ENCODE data around the gene CIITA.

CIITA gene

DNA sequence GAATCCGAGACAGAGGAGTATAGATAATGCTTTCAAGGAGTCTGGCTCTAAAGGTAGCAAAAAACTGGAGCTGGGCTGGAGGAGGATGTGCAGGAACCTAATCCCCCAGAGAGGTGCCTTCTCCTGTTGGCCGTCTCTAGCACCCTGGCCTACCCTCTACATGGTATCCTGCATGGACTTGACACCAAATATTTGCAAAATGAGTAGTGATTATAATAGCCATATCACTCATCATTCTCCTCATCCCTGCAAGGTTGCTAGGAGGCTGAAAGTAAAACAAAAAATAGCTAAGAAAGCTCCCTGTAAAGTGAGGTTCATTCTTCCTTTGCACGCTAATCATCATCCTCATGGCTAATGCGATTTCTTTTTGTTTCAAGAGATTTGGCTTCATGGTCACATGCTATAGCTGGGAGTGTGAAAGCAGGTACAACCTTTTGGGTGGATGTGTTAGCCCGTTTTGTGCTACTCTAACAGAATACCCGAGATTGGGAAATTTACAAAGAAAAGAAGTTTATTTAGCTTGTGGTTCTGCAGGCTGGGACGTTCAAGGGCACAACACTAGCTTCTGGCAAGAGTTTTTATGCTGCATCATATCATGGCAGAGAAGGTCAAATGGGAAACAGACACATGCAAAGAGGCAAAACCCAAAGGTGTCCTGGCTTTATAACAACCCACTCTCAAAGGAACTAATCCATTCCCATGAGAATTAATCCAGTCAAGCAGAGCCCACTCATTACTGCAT lies 27.1 kb upstream of the CIITA start:
- DNase-seq (ENCODE audit: low read depth), result no peak

DNA sequence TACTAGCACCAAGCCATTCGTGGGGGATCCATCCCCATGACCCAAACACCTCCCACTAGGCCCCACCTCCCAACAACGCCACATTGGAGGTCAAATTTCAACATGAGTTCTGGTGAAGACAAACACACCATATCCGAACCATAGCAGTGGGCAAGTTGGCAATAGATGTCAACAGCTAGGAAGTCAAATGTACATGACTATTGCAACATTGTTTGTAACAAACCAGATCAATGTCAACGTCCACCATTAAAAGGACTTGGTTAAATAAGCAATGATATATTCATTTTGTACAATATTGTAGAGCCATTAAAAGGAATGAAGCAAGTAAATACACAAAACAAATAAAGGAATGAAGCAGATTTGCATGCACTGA lies 26.5 kb upstream of the CIITA start:
- DNase-seq (ENCODE audit: low read depth), result no peak

DNA sequence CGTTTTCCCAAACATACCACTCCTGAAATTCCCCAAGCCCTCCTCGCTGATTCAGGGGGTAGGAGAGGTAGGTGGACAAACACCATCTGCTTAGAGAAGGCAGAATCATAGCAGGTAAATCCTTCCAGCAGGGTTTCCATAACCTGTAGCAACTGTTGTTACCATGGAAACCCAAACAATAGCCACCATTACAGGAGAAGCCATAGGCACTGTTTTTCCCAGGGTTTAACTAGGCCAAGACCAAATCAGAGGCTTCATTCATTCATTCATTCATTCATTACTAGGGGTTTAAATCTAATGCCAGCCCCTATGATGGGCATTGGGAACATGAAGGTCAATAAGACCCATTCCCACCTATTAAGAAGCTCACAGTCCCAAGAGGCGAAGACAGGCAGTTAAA lies 25.5 kb upstream of the CIITA start:
- no peak for DNase-seq (ENCODE audit: low read depth)

DNA sequence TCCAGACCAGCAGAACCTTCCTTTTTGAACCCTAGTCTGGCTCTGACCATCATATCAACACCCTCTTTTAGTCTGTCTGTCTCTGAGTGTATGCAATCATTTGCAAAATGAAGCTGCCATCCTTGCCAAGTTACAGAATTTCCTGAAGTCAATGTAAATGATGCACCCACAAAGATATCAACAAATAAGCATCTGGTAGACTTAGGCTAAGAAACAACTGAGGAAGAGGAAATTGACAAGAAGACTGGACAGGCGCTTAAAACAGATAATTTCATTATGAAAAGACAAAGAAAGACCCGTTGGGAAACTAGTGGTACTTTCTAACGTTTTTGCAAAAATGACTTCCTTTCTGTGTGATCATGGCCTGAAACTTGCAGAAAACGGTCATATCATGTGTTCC lies 24.7 kb upstream of the CIITA start:
- DNase-seq (ENCODE audit: low read depth), result no peak

DNA sequence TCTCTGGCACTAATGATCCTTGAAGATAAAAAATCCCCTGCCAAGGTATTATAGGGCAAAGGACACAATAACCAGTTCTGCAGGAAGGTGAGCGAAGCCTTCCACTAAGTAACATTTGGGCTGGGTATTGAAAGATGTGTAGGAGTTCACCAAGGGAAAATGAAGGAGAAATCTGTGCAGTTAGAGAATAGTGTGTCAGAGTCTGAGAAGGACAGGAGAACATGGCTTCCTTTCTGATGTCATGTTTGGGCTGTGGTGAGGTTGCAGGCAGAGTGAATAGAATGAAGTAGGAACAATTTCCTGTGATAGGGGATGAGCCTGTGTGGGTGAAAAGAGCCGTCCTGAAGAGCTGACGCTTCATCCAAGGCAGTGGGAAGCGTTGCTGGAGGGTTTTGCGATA lies 24.1 kb upstream of the CIITA start:
- DNase-seq (ENCODE audit: low read depth), result no peak

DNA sequence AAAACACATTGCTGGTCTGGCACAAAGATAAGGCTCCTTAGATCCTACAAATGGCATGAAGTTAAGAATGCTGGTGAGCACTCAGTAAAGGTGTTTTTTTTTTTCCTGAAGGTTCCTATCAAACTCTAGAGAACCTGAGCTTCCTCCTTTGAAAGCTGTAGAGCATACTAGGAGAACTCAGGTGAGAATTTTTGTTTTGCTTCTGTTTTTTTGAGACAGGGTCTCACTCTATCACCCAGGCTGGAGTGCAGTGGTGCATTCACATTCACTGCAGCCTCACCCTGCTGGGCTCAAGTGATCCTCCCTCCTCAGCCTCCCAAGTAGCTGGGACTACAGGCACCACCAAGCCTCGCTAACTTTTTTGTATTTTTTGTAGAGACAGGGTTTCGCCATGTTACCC lies 21.0 kb upstream of the CIITA start:
- no peak for DNase-seq (ENCODE audit: low read depth)

DNA sequence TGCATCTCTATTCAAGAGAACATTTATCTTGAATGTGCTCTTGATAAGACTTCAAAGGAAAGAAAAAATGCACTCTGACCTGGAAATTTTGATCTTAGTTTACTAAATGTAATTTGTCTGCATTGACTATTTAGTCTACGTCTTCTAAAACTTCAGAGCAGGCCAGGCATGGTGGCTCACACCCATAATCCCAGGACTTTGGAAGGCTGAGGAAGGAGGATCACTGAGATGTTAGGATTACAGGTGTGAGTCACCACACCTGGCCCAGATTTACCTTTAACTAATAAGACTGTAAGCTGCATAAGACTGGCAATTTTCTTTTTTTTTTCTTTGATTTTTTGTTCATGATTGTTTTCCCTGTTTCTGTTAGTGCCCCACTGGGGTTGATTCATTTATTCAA lies 18.8 kb upstream of the CIITA start:
- DNase-seq (ENCODE audit: low read depth), result no peak

DNA sequence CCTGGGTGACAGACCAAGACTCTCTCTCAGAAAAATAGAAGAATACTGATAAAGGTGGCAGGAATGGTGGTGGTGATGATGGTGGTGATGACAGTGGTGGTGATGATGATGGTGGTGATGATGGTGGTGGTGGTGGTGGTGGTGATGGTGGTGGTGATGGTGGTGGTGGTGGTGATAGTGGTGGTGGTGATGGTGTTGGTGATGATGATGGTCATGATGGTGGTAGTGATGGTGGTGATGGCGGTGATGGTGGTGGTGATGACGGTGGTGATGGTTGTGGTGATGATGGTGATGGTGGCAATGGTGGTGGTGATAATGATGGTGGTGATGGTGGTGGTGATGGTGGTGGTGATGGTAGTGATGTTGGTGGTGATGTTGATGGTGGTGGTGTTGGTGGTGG lies 18.0 kb upstream of the CIITA start:
- no peak for DNase-seq (ENCODE audit: low read depth)

DNA sequence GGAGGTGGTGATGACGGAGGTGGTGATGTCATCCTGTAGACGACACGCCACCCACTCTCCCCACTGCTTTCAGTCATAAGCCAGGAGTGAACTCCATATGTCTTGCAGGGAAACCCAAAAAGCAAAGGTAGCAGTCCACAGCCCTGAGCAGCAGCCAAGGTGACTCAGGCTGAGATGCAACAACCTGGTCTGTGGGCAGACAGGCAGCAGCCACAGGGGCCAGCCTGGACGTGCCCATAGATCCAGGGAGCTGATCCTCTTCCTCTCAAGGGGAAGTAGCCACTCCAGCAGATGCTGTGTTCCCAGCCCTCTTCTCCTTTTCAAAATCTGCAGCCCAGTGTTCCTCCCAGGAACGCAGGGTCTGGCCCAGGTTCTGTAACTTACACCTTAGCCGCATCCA lies 17.3 kb upstream of the CIITA start:
- DNase-seq (ENCODE audit: low read depth), result no peak

DNA sequence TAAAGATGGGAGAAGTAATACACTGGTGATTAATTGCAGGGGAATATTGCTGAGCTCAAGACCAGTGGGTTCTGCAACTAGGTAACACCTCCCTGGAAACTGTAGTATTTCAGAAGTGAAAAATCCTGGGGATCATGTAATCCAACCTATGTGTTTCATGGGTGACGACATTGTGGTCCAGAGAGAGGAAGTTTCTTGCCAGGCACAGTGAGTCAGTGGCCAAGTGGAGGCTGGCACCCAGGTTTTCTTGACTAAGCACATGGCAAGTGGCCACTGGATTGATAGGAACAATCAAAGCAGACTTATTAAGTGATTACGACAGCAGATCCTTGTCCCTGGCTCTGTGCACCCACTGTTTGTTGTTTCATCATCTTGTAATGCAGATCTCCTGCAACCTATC lies 14.6 kb upstream of the CIITA start:
- DNase-seq (ENCODE audit: low read depth), result peak; percentile 78

DNA sequence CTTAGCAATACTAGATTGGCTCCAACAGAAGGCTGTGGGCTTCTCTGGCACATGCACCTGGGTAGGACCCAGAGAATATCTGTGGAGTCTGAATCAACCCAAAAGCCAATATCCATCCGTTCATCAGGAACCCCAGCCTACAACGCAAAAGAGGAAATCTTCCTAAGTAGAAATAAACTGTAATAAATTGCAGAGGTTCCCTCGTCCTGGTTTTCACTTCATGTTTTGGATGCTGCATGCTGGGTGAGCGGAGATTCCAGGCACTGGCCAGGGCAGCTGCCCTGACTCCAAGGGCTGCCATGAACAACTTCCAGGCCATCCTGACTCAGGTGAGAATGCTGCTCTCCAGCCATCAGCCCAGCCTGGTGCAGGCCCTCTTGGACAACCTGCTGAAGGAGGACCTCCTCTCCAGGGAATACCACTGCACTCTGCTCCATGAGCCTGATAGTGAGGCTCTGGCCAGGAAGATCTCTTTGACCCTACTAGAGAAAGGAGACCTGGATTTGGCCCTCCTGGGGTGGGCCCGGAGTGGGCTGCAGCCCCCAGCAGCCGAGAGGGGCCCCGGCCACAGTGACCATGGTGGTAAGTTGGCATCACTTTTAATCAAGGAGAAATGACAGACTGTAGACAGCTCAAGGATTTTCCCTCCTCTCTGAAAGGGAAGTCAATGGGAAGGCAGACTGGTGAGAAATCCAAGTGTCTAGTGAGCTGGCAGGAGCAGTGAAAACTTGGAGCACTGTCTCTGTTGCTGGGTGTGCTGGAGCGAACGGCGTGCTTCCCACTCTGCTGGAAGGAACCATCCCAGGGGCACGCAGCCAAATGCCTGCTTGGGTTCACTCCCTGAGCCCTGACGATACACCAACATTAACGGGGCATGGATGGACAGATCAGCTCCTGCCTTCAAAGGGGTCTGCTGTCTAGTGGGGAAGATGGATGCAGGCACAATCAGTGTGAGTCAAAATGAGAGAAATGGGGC lies 10.7 kb upstream of the CIITA start:
- DNase-seq (ENCODE audit: low read depth), result no peak

DNA sequence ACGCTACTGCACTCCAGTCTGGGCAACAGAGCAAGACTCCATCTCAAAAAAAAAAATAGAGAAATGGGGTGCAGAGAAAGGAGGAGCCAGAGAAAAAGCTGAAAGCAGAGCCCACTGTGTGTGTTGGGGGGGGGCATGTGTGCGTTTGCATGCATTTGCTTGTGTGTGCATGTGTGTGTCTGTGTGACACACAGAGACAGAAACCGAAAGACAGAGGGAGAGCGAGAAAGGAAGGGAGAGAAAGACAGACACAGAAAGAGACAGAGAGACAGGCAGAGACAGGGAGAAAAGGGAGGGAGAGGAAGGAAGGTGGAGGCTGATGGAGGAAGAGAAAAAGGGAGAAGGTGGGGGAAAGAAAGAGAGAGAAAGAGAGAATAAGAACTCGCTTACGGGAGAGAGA lies 9.8 kb upstream of the CIITA start:
- no peak for DNase-seq (ENCODE audit: low read depth)

DNA sequence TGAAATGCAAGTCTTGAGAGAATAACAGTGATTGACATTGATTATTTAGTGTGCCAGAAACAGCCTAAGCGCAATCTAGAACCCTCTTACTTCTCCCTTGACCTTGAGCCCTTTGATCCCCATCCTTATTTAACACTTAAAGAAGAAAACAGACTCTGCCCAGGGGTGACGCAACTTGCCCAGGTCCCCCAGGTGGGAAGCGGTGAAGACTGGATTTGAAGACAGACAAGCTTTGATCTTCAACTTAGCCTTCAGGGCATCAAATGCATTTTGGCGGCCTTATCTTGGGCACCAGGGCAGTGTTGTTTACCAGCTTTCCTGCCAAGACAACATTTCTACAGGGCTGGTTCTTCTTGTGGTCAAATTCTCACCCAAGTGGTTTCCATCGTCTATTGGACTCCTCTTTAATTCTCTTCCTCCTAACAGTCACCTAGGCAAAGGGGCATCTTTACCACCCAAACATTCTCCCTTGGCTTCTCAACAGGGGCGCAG lies 8.9 kb upstream of the CIITA start:
- DNase-seq (ENCODE audit: low read depth), result no peak

DNA sequence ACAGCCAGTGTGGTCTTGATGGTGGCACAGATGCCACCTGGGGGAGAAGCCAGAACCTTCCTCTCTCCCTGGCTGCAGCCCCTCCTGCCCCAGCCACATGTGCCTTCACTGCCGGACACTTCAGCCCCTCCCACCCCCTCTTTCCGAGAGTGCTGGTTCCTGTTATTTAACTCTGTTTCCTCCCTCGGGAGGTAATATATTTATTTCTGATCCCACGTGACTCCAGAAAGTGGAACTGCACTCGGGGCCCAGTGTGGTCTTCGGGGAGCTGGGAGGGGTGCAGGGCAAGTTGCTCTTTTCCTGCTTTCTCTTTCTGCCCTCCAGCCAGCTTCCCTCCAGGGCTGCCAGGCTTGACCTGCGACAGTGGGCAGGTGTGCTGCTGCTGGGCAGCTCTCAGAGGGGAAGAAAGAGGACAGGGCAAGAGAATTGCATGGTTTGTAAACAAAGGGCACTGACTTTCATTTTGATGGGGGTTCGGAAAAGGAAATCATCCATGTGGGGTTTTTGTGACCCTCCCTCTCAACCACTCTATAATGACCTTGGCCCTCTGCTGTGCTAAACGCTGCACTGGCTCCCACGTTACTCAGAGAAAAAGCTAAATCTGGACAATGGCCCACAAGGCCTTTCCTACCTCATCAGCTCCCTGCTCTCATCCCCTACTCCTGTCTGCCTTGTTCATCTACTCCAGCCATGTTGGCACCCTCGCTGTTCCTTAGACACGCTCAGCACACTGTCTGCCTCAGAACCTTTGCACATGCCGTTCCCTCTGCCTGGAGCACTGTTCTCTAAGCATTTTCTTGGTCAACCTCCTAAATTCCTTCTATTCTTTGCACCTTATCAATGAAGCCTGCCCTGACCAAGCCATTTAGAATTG lies 8.2 kb upstream of the CIITA start:
- DNase-seq (ENCODE audit: low read depth), result no peak

DNA sequence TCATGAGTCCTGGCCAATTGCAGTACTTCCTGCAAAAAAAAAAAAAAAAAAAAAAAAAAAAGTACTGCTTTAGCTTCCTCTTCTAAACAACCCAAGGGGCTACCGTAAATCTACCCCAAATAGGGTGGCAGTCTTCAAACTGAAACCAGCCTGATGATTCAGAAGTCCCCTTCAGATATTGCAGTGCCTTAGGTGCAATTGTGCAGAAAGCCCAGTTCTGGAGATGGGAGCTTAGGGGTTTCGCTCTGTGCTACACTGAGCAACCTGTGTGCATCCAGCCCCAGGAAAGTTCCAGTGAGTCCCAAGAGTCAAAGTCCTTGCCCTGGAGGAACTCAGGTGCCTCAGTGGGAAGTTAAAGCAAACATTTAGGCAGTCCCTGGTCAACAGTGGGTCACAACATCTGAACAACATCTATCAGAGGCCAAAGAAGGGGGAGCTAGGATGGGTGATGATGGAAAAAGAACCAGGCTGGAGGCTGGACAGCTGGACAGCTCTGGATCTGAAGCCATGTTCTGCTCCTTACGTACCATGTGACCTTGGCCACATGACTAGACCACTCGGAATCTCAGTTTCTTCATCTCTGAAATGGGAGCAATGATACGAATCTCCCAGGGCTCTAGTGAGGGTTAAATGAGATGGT lies 6.7 kb upstream of the CIITA start:
- DNase-seq (ENCODE audit: low read depth), result no peak

DNA sequence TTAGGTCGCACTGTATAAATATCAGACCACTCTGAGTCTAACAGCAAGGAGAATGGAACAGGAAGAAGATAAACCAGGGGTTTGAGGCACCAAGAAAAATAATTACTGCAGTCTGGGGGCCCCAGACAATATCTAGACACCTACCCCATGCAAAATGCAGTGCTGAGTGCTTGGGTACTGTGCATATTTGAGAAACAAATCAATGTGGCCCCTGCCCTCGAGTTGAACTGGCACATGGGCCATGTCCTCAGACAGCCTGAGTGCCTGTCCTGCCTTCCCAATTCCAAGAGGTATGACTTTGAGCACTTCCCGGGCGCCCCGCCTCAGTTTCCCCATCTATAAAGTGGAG lies 6.2 kb upstream of the CIITA start:
- DNase-seq (ENCODE audit: low read depth), result no peak

DNA sequence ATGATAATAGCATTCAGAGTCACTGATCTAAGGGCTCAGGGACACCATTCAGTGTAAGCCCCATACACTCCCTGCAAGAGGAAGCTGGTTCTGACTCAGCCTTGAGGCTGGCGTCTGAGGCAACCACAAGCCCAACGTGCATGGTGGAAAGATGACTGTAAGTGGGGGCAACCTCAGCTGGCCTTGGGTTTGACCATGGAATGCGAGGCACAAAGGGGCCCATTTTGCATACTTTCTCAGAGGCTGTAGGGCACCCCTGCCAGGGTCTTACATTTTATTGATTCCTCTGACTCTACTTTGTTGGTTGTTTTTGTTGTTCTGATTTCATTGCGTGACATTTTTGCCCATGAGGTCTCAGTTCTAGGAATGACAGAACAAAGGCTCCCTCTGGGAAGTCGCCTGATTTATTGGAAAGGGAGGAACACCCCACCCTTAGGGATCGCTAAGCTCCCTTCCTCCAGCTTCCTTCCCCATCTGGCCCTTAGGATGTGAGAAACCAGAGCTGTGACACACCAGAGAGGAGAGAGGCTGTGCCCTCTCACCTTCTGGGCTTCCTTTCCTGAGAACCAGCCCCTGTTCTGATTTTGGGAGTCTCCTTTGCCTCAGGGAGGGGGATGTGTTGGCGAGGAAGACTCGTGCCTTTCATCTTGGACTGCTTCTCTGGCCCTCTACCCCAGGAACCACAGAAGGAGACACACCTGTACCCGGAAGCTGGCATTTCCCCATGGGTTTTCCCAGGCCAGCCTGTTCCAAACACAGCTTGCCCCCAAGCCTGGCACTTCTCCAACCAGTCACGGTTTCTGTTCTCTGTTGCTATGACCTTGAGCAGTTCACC lies 5.6 kb upstream of the CIITA start:
- DNase-seq (ENCODE audit: low read depth), result peak; percentile 54

DNA sequence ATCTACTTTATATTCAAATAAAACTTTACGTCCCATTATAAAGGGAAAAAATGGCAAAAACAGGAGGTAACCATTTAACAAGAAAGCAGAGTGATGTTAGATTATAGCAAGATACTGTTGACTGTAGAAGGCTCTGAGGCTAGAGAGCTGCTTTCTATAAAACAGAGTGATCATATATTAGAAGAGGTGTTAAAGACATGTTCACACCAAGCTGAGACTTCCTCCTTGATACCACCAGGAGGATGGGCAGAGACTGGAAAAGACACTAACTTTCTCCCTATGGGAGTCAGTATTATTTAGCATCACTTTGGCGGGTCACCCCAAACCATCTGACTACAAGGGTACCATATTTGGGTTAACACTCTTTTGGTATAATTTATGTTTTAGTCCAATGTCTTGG lies 687 bp upstream of the CIITA start:
- DNase-seq (ENCODE audit: low read depth), result no peak

DNA sequence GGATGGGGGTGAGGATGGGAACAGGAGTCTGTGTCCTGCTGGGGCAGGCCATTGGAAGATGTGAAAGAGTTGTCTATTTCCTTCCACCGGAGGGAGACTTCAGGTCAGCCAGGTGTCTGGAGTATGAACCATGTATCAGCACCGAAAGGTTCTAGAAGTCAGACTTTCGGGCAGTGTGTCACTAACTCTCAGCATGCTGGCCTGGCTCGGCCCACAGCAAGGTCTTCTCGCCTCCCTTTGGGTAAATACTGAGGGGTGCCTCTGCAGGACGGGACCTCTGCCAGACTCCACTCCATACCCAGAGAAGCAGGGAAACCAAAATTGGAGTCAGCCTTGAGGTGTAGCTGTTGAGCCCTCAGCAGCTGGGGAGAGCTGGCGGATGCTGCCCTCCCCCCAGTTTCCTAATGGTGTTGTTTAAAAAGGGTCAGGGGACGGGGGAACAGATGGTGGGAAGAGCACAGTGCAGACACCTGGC lies 507 bp downstream of the CIITA start:
- no peak for DNase-seq (ENCODE audit: low read depth)

DNA sequence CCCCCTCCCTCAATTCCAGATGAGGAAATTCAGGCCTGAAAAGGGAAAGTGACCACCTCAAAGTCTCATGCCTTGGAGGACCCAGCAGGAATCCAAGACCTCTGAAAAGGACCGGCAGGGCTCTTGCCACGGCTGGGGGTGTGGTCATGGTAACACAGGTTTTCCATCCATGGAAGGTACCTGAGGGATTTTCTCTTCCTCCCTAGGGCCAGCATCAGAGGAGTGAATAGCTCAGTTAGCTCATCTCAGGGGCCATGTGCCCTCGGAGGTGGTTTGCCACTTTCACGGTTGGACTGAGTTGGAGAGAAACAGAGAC lies 1.3 kb downstream of the CIITA start:
- no peak for DNase-seq (ENCODE audit: low read depth)

All from fibroblast of gingiva (primary cell).